ENCODE results near the gene ASIC4. TPM values are rescaled to one million over a fixed set of nuclear protein-coding genes. Genes with fewer than 3 reads are reported as not detected.

Gene ASIC4
- total and polyA plus RNA-seq, 2 of the 4 experiments (the other 2 are of a cell fraction), result 0.10 TPM; not detected in 1

GRCh38 chr2:219477815-219478214 is 36.5 kb upstream of the ASIC4 start:
- in situ Hi-C loops (cut with MboI; ENCODE audit: low sequenced_read_pairs), result no loop called here
- H3K4ac ChIP-seq (ENCODE audit: low read depth, low read length), result no peak overlapping the region
- CTCF ChIA-PET, result interaction anchor here (1.0 to 1.8 kb wide), 2 partner anchors 18 to 75 kb away, joined by 3 to 4 read pairs; a partner anchor contains a TSS
- dilution Hi-C loops (cut with HindIII; ENCODE audit: low sequenced_read_pairs, unreplicated experiment), result no loop called here
- H3K18ac ChIP-seq (ENCODE audit: low read depth, low read length), result no peak overlapping the region
- no peak overlapping the region for H4K91ac ChIP-seq (ENCODE audit: insufficient read depth, low read depth, low read length)
- intact Hi-C loops (cut with micrococcal nuclease), result no loop called here
- H4K20me1 ChIP-seq (ENCODE audit: insufficient read depth, low read length), result no peaks in the 10 kb centered on the region
- no peak overlapping the region for H3K14ac ChIP-seq (replicated peaks; ENCODE audit: low read depth, low read length)
- H2AFZ ChIP-seq (replicated peaks; ENCODE audit: low read length, poor library complexity), result no peak overlapping the region
- no peak overlapping the region for H2BK15ac ChIP-seq (ENCODE audit: low read depth, low read length)
- no peak overlapping the region for H2BK20ac ChIP-seq (ENCODE audit: low read depth, low read length)
- H2BK5ac ChIP-seq (ENCODE audit: low read depth, low read length, poor library complexity, severe bottlenecking), result no peak overlapping the region
- H3K36me3 ChIP-seq (ENCODE audit: control insufficient read depth, insufficient read depth, low read length), result peaks cover 56% of the 10 kb centered on the region
- H3K9ac ChIP-seq (ENCODE audit: low read depth, low read length), result no peak overlapping the region
- no peak overlapping the region for H3K4me2 ChIP-seq (ENCODE audit: low read depth, low read length)
- H2AK9ac ChIP-seq (replicated peaks; ENCODE audit: low read depth, low read length, poor library complexity), result no peak overlapping the region
- no peak overlapping the region for H2BK120ac ChIP-seq (ENCODE audit: low read depth, low read length)
- H3K27ac ChIP-seq (ENCODE audit: insufficient read depth, low read length), result no peak overlapping the region
- no peak for DNase-seq
- no peak overlapping the region for H2AK5ac ChIP-seq (ENCODE audit: low read depth, low read length)
- no TSS peak for BruUV-seq (replicated peaks)
- no peaks in the 10 kb centered on the region for H3K9me3 ChIP-seq (ENCODE audit: control insufficient read depth, insufficient read depth, low read length)
- H4K5ac ChIP-seq (ENCODE audit: low read depth, low read length), result no peak overlapping the region
- ATAC-seq (ENCODE audit: low read depth), result no peak
- WGBS, 2 experiments (ENCODE audit: extremely low coverage in 2 of 2, insufficient read length in 1 of 2), result no CpG with 5 or more reads among the region's 15 CpGs
- H3K9me1 ChIP-seq (ENCODE audit: insufficient read depth, low read length), result no peaks in the 10 kb centered on the region
- TF ChIP-seq BHLHE40 (IDR thresholded peaks at IDR 0.05; ENCODE audit: low read depth, low read length) (no peak), FOS (IDR thresholded peaks at IDR 0.05; ENCODE audit: low read depth, low read length) (no peak), POLR2A (IDR thresholded peaks at IDR 0.05; ENCODE audit: low read depth, low read length) (no peak), RCOR1 (IDR thresholded peaks at IDR 0.05; ENCODE audit: insufficient replicate concordance, low read length) (no peak), MAZ (IDR thresholded peaks at IDR 0.05; ENCODE audit: borderline replicate concordance, low read depth, low read length) (no peak), MAFK (IDR thresholded peaks at IDR 0.05; ENCODE audit: low read depth, low read length) (no peak), USF2 (IDR thresholded peaks at IDR 0.05; ENCODE audit: low read depth, low read length) (no peak), NFE2L2 (IDR thresholded peaks at IDR 0.05; ENCODE audit: low read depth, low read length) (no peak), CTCF (conservative IDR thresholded peaks at IDR 0.05; ENCODE audit: low read depth, low read length) (no peak), CHD1 (IDR thresholded peaks at IDR 0.05; ENCODE audit: low read depth, low read length) (no peak), SMC3 (IDR thresholded peaks at IDR 0.05; ENCODE audit: low read depth, low read length) (no peak), MXI1 (IDR thresholded peaks at IDR 0.05; ENCODE audit: borderline replicate concordance, low read depth, low read length) (no peak), RAD21 (IDR thresholded peaks at IDR 0.05; ENCODE audit: low read length) (no peak)
- H3K23ac ChIP-seq (ENCODE audit: low read depth, low read length), result no peak overlapping the region
- no peak overlapping the region for H3K4me3 ChIP-seq (ENCODE audit: insufficient read depth, low read depth, low read length)
- H4K8ac ChIP-seq (ENCODE audit: low read depth in 2 of 2, low read length in 2 of 2), result no peak overlapping the region
- H3K79me1 ChIP-seq (ENCODE audit: low read depth in 1 of 2, low read length in 2 of 2), result no peaks in the 10 kb centered on the region
- H3K4me1 ChIP-seq (ENCODE audit: control insufficient read depth, insufficient read depth, low read length), result peaks cover 3% of the 10 kb centered on the region; the same call in 1 of the 2 replicates
- H3K56ac ChIP-seq (ENCODE audit: extremely low read depth, insufficient read depth, low read length), result no peak overlapping the region
- no peaks in the 10 kb centered on the region for H3K27me3 ChIP-seq (ENCODE audit: control insufficient read depth, insufficient read depth, low read length)
- POLR2A ChIA-PET (ENCODE audit: unreplicated experiment), result no interaction called here
